Gastroesophageal sphincter (tissue), 4 donors: Measurements from ENCODE around the gene GFRA4. TPM values are rescaled to one million over a fixed set of nuclear protein-coding genes. Genes with fewer than 3 reads are reported as not detected.

Source experiments
- ATAC-seq: fragments of 150-250 bp; one replicate; pipeline ENCODE4 v1.9.1; 2016; ENCODE audit warnings: mild to moderate bottlenecking, moderate library complexity
- H3K27ac ChIP-seq, 4 donors: fragments of 200-600 bp; sonication (generic) in 3 of 4; 1 replicate in 3 of 4; 2 replicates in 1 of 4; pipeline ENCODE4 v1.5.1; 2016 to 2019
- H3K27me3 ChIP-seq: fragments of 200-600 bp; sonication (generic); one replicate; pipeline ENCODE4 v1.5.1; 2019
- H3K36me3 ChIP-seq, 2 donors: fragments of 200-600 bp; sonication (generic); one replicate each; pipeline ENCODE4 v1.5.1; 2019; ENCODE audit warnings: control low read depth in 1 of 2
- H3K4me1 ChIP-seq, 3 donors: fragments of 200-600 bp; sonication (generic); 1 replicate in 2 of 3; 2 replicates in 1 of 3; pipeline ENCODE4 v1.5.1; 2016 to 2019; ENCODE audit warnings: control low read depth in 2 of 3
- H3K4me3 ChIP-seq, 2 donors: fragments of 200-600 bp; sonication (generic); one replicate each; pipeline ENCODE4 v1.5.1; 2019; ENCODE audit warnings: mild to moderate bottlenecking in 1 of 2, moderate library complexity in 1 of 2
- H3K9me3 ChIP-seq, 3 donors: fragments of 200-600 bp; sonication (generic); one replicate each; pipeline ENCODE4 v1.5.1; 2017 to 2019; ENCODE audit warnings: control low read depth in 2 of 3
- EP300 ChIP-seq: sonication (generic); formaldehyde crosslinking; IDR thresholded peaks from one replicate; pipeline ENCODE4 v1.6.1; 2017; ENCODE audit warnings: antibody characterized with exemption, mild to moderate bottlenecking
- POLR2A ChIP-seq, 2 donors: fragments of 450-650 bp; IDR thresholded peaks; one replicate each; pipeline ENCODE4 v1.6.1; 2017; ENCODE audit warnings: antibody characterized with exemption in 2 of 2, mild to moderate bottlenecking in 2 of 2, moderate library complexity in 1 of 2
- POLR2AphosphoS5 ChIP-seq: sonication (generic); formaldehyde crosslinking; IDR thresholded peaks from one replicate; pipeline ENCODE4 v1.6.1; 2017; ENCODE audit warnings: antibody characterized with exemption
- WGBS, 2 donors: methylation state at CpG; one replicate each; pipeline ENCODE4 v1.1.5; 2018; ENCODE audit warnings: low coverage in 1 of 2; 5-methylcytosine and 5-hydroxymethylcytosine counted together
- total RNA-seq, 4 donors: library from RNA; depleted of rRNA; stranded (reverse); fragments of >200 nt; gene quantifications; one replicate each; pipeline ENCODE4 v1.1.0, GENCODE V29; 2016
- TF ChIP-seq, protein P1 (sequence below), 4 experiments: fragments of 200-600 bp in 2 of 4; fragments of 450-650 bp in 2 of 4; sonication (generic) in 1 of 4; IDR thresholded peaks; one replicate each; pipeline ENCODE4 v1.5.1; 2017 to 2019; ENCODE audit warnings: antibody characterized with exemption in 4 of 4, mild to moderate bottlenecking in 2 of 4, moderate library complexity in 2 of 4

The GFRA4 gene
- total RNA-seq, 4 donors from 2014 or later, result not detected

DNA sequence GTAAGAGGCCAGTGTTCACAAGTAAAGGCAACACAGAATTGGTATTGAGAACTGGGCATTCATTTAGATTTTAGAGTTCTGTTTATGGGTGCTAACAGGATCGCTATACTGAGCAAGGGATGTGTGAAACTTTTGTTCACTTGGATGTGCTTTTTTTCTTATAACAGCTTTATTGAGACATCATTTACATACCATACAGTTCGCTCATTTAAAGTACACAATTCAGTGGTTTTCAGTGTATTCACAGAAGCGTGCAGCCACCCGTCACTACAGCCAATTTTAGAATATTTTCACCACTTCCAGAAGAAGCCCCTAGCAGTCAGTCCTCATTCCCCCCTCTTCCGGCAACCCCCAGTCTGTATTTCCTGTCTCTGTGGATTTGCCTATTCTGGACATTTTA lies 48.7 kb downstream of the GFRA4 start:
- Histone ChIP-seq H3K27me3 (no peaks in the 10 kb centered on the region), H3K4me1 (no peaks in the 10 kb centered on the region), H3K4me3 (no peak overlapping the region), H3K9me3 (no peaks in the 10 kb centered on the region), H3K36me3 (peaks cover 0 to 28% of the 10 kb centered on the region in 2 donors), H3K27ac (no peak overlapping the region)
- TF ChIP-seq, protein P1, sequence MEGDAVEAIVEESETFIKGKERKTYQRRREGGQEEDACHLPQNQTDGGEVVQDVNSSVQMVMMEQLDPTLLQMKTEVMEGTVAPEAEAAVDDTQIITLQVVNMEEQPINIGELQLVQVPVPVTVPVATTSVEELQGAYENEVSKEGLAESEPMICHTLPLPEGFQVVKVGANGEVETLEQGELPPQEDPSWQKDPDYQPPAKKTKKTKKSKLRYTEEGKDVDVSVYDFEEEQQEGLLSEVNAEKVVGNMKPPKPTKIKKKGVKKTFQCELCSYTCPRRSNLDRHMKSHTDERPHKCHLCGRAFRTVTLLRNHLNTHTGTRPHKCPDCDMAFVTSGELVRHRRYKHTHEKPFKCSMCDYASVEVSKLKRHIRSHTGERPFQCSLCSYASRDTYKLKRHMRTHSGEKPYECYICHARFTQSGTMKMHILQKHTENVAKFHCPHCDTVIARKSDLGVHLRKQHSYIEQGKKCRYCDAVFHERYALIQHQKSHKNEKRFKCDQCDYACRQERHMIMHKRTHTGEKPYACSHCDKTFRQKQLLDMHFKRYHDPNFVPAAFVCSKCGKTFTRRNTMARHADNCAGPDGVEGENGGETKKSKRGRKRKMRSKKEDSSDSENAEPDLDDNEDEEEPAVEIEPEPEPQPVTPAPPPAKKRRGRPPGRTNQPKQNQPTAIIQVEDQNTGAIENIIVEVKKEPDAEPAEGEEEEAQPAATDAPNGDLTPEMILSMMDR (IDR thresholded peaks at IDR 0.05), result no peak
- TF ChIP-seq POLR2AphosphoS5 (no peak), POLR2A (IDR thresholded peaks at IDR 0.05) (no peak), EP300 (no peak)
- ATAC-seq, result no peak
- WGBS, 2 donors, result 89 to 90% methylated on average over 3 to 5 of the region's 5 CpGs

DNA sequence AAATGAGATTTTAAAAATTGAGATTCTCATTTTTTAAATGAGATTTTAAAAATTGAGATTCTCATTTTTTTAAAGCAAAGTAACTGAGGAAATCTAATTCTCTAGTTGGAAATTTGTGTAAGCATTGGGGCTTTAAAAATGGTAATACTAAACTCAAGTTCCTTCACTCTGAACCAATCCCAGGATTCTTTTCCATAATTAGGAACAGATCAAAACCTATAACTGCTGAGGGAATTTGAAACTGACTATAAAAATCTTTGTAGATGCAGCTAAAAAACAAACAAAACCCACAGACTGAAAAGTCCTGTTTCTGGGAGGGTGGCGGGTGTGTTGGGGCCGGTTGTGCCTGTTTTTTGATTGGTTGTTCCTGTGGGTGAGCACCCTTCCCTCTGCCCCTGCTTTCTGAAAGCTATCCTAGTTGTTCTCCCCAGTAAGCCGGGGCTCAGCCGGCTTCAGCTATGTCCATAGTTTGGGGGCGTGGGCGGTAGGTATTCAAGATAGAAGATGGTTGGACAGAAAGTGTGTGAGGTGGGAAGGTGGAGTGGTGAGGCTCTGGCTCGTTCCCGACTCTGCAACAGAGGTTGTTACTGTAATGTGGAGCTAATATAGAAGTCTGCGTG lies 49.3 kb downstream of the GFRA4 start:
- WGBS, 2 donors, result 60 to 81% methylated on average over 1 to 7 of the region's 9 CpGs
- Histone ChIP-seq H3K27ac (no peak overlapping the region), H3K27me3 (no peaks in the 10 kb centered on the region), H3K36me3 (peaks cover 0 to 22% of the 10 kb centered on the region in 2 donors), H3K4me3 (no peak overlapping the region), H3K9me3 (no peaks in the 10 kb centered on the region), H3K4me1 (no peaks in the 10 kb centered on the region)
- TF ChIP-seq POLR2A (IDR thresholded peaks at IDR 0.05) (no peak), POLR2AphosphoS5 (no peak), EP300 (no peak)
- TF ChIP-seq, protein P1 (IDR thresholded peaks at IDR 0.05), result no peak
- ATAC-seq, result no peak

DNA sequence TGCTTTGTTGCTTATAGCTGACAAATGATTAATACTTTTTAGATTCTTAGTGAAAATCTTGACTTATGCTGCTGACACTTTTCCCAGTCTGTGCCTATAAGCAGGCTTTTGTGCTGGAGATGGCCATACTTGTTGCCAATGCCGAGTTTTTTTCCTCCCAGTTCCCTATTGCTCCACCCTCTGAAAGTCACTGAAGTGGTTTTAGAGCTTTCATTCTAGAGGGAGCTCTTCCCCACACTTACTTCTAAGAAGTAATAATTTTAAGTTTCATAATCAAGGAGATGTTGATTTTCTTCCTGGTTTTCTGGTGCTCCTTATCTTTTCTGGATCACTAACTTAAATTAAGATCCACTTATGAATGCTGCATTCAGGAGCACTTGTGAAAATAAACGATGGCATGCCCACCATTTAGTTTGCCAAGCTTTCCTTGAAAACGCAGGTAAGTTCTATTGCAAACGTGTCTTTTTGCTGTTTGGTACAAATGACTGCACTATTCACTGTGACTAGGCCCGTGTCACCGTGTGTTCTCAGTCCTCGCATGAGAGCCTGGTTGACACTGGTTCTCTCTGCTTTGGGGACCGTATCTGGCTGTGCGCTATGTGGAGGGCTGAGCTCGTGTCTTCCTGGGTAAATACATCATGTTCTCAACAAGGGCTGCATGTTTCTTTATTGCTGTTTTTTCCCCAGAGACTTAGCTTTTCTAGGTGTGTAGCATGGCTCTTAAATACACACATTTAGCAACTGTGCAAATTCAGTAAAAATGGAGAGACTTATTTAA lies 50.2 kb downstream of the GFRA4 start:
- Histone ChIP-seq H3K36me3 (peaks cover 0 to 16% of the 10 kb centered on the region in 2 donors), H3K9me3 (no peaks in the 10 kb centered on the region), H3K4me1 (no peaks in the 10 kb centered on the region), H3K27me3 (no peaks in the 10 kb centered on the region), H3K27ac (no peak overlapping the region), H3K4me3 (no peak overlapping the region)
- 84 to 86% methylated on average over 10 of the region's 10 CpGs for WGBS, 2 donors
- ATAC-seq, result no peak
- TF ChIP-seq EP300, result no peak
- no peak for TF ChIP-seq POLR2A (IDR thresholded peaks at IDR 0.05)
- TF ChIP-seq, protein P1 (IDR thresholded peaks at IDR 0.05), result no peak
- TF ChIP-seq POLR2AphosphoS5, result no peak

DNA sequence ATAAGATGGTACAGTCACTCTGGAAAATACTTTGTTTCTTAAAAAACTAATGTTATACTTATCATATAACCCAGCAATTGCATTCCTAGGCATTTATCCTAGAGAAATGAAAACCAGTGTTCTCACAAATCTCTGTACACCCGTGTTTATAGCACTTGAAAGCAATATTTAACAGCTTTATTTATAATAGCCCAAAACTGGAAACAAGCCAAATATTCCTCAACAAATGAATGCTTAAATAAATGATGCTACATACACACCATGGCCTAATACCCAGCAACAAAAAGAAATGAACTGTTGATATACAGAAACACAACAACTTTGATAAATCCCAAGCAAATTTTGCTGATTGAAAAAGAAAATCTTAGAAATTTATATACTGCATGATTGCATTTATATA lies 51.3 kb downstream of the GFRA4 start:
- no peaks in the 10 kb centered on the region for H3K4me1 ChIP-seq
- WGBS, 2 donors, result 30 to 35% methylated on average over 1 of the region's 1 CpG
- no peak for ATAC-seq
- no peak overlapping the region for H3K4me3 ChIP-seq
- TF ChIP-seq POLR2AphosphoS5, result no peak
- no peak for TF ChIP-seq POLR2A (IDR thresholded peaks at IDR 0.05)
- no peak for TF ChIP-seq EP300
- TF ChIP-seq, protein P1 (IDR thresholded peaks at IDR 0.05), result no peak
- H3K27ac ChIP-seq, result no peak overlapping the region
- H3K36me3 ChIP-seq, result peaks cover 0 to 16% of the 10 kb centered on the region in 2 donors
- no peaks in the 10 kb centered on the region for H3K9me3 ChIP-seq
- H3K27me3 ChIP-seq, result no peaks in the 10 kb centered on the region

Other genes starting within 250 kb of the GFRA4 start
- 10 to 100 TPM; 16.7 to 22.2 (median 19.4) TPM for gene ATRN, start 192.4 kb downstream of the GFRA4 start, total RNA-seq
- gene ADAM33, start 18.6 kb upstream of the GFRA4 start, total RNA-seq, result 100 to 1,000 TPM in 1 of 4 donors, 10 to 100 TPM in 3; 15.9 to 105 (median 70.1) TPM
- 10 to 100 TPM; 10.1 to 17.2 (median 11.9) TPM for gene SIGLEC1, start 49.2 kb upstream of the GFRA4 start, total RNA-seq
- gene HSPA12B, start 69.3 kb upstream of the GFRA4 start, total RNA-seq, result 10 to 100 TPM in 2 of 4 donors, 1 to 10 TPM in 2; 9.6 to 19.3 (median 14.4) TPM
- 10 to 100 TPM; 36.1 to 74.7 (median 59.3) TPM for gene ADISSP, start 104.4 kb upstream of the GFRA4 start, total RNA-seq
- not detected for gene SPEF1, start 118.0 kb upstream of the GFRA4 start, total RNA-seq
- gene CENPB, start 123.3 kb upstream of the GFRA4 start, total RNA-seq, result 100 to 1,000 TPM; 134 to 200 (median 139) TPM
- 10 to 100 TPM; 14.5 to 39.7 (median 38.4) TPM for gene CDC25B, start 132.9 kb upstream of the GFRA4 start, total RNA-seq
- gene AP5S1, start 157.1 kb upstream of the GFRA4 start, total RNA-seq, result 10 to 100 TPM; 10.4 to 12.1 (median 11.0) TPM
- gene MAVS, start 183.4 kb upstream of the GFRA4 start, total RNA-seq, result 10 to 100 TPM; 28.5 to 50.0 (median 40.1) TPM
- gene PANK2, start 226.0 kb upstream of the GFRA4 start, total RNA-seq, result 10 to 100 TPM; 49.0 to 58.1 (median 54.3) TPM